KMS-11 (cell line): ENCODE measurements around the gene KRTAP13-1.

Experiments
- H2AFZ ChIP-seq: fragments of 200-600 bp; sonication (generic); 2 replicates; pipeline ENCODE4 v1.6.1; 2016; ENCODE audit warnings: antibody characterized with exemption, mixed run types, low read depth
- H3K27ac ChIP-seq: fragments of 200-600 bp; sonication (generic); 2 replicates; pipeline ENCODE4 v1.6.1; 2016; ENCODE audit warnings: mild to moderate bottlenecking, mixed run types
- H3K27me3 ChIP-seq: fragments of 200-600 bp; sonication (generic); 2 replicates; pipeline ENCODE4 v1.6.1; 2017; ENCODE audit warnings: mild to moderate bottlenecking, low read depth, mixed run types, moderate library complexity; ENCODE audit not compliant: insufficient read depth
- H3K36me3 ChIP-seq: fragments of 200-600 bp; sonication (generic); 2 replicates; pipeline ENCODE4 v1.6.1; 2017; ENCODE audit warnings: mild to moderate bottlenecking, mixed run types; ENCODE audit not compliant: insufficient read depth
- H3K4me1 ChIP-seq: fragments of 200-600 bp; sonication (generic); 2 replicates; pipeline ENCODE4 v1.6.1; 2016; ENCODE audit warnings: mild to moderate bottlenecking, low read depth, mixed run types; ENCODE audit not compliant: poor library complexity, severe bottlenecking
- H3K4me2 ChIP-seq: fragments of 200-600 bp; sonication (generic); 2 replicates; pipeline ENCODE4 v1.7.0; 2016; ENCODE audit warnings: mild to moderate bottlenecking, mixed run types
- H3K4me3 ChIP-seq: fragments of 200-600 bp; sonication (generic); IDR thresholded peaks from 2 replicates; pipeline ENCODE4 v1.6.1; 2017; ENCODE audit warnings: low read depth, low read length, mixed read lengths; ENCODE audit not compliant: insufficient read depth
- H3K79me2 ChIP-seq: fragments of 200-600 bp; sonication (generic); 2 replicates; pipeline ENCODE4 v1.6.1; 2016; ENCODE audit warnings: low read depth, mixed run types; ENCODE audit not compliant: insufficient read depth
- H3K9ac ChIP-seq: fragments of 200-600 bp; sonication (generic); 2 replicates; pipeline ENCODE4 v1.6.1; 2016; ENCODE audit warnings: mild to moderate bottlenecking, mixed run types
- H4K20me1 ChIP-seq: fragments of 200-600 bp; sonication (generic); 2 replicates; pipeline ENCODE4 v1.6.1; 2016; ENCODE audit warnings: mild to moderate bottlenecking, mixed run types; ENCODE audit not compliant: insufficient read depth
- CTCF ChIP-seq: fragments of 200-600 bp; sonication (generic); conservative IDR thresholded peaks from 2 replicates; pipeline ENCODE4 v1.6.1; 2017; ENCODE audit warnings: low read depth, mild to moderate bottlenecking, antibody characterized with exemption, low read length, moderate library complexity, mixed read lengths

KRTAP13-1 gene

DNA sequence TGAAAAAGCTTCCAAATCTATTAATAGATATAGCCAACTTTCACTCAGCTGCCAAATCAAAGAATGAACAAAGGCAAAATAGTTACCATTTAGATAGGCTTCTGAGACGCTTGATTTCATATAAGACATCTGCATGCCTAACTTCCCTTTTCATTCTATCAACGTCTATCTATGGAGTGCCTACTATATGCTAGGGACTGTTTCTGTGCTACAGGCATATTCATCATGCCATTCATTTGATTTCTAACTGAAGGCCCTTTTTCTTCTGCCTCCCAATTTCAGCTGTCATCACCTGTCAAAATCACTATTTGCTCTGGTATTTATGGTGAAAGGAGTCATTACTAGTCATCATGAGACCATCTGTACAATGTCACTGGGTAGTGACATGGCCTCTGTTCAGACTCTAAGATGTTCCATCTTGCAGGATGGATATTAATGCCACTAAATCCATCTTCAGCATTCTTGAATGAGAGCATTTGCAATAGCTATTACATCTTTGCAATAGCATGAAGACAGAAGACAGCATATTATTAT, 4.3 kb upstream of the KRTAP13-1 start:
- H3K4me1 ChIP-seq = no peaks in the 10 kb centered on the region
- TF ChIP-seq CTCF = no peak
- no peak overlapping the region for H3K4me2 ChIP-seq
- no peaks in the 10 kb centered on the region for H4K20me1 ChIP-seq
- no peak overlapping the region for H2AFZ ChIP-seq
- no peaks in the 10 kb centered on the region for H3K36me3 ChIP-seq
- no peak overlapping the region for H3K27ac ChIP-seq
- H3K4me3 ChIP-seq = no peak overlapping the region
- no peaks in the 10 kb centered on the region for H3K79me2 ChIP-seq
- H3K9ac ChIP-seq = no peak overlapping the region
- H3K27me3 ChIP-seq = no peaks in the 10 kb centered on the region

GRCh38 chr21:30408782-30409494, 13.1 kb downstream of the KRTAP13-1 start:
- no peak overlapping the region for H3K4me2 ChIP-seq
- no peaks in the 10 kb centered on the region for H4K20me1 ChIP-seq

GRCh38 chr21:30415993-30416392, 20.2 kb downstream of the KRTAP13-1 start:
- no peak overlapping the region for H3K4me2 ChIP-seq
- H3K27me3 ChIP-seq = no peaks in the 10 kb centered on the region
- H3K36me3 ChIP-seq = no peaks in the 10 kb centered on the region
- H4K20me1 ChIP-seq = no peaks in the 10 kb centered on the region
- no peak overlapping the region for H3K27ac ChIP-seq
- H3K4me1 ChIP-seq = no peaks in the 10 kb centered on the region
- no peak overlapping the region for H3K9ac ChIP-seq
- H2AFZ ChIP-seq = no peak overlapping the region
- no peaks in the 10 kb centered on the region for H3K79me2 ChIP-seq
- H3K4me3 ChIP-seq = no peak overlapping the region
- TF ChIP-seq CTCF = no peak

More at GRCh38 chr21:30408782-30409494, 13.1 kb downstream of the KRTAP13-1 start:
- Histone ChIP-seq H3K27me3 (no peaks in the 10 kb centered on the region), H3K9ac (no peak overlapping the region), H3K36me3 (no peaks in the 10 kb centered on the region), H3K4me1 (no peaks in the 10 kb centered on the region), H3K79me2 (no peaks in the 10 kb centered on the region), H3K27ac (no peak overlapping the region), H2AFZ (peak overlapping the region; percentile 55; the same call in 1 of the 2 replicates), H3K4me3 (no peak overlapping the region)
- TF ChIP-seq CTCF = peak; percentile 63

GRCh38 chr21:30425826-30426225, 30.0 kb downstream of the KRTAP13-1 start, which contains the start of gene KRTAP13-3:
TSS of gene KRTAP13-3 (minus strand) at chr21:30425926. CDS start at chr21:30425912, 14 bp downstream.
- no peaks in the 10 kb centered on the region for H4K20me1 ChIP-seq
- H3K4me1 ChIP-seq = no peaks in the 10 kb centered on the region
- H3K79me2 ChIP-seq = no peaks in the 10 kb centered on the region
- no peak for TF ChIP-seq CTCF
- no peaks in the 10 kb centered on the region for H3K36me3 ChIP-seq
- H3K4me2 ChIP-seq = no peak within 1 kb of the TSS
- no peak within 1 kb of the TSS for H3K27ac ChIP-seq
- no peak within 1 kb of the TSS for H3K9ac ChIP-seq
- H3K27me3 ChIP-seq = no peaks in the 10 kb centered on the region
- no peak within 1 kb of the TSS for H2AFZ ChIP-seq
- H3K4me3 ChIP-seq = no peak within 1 kb of the TSS
